H54 (cell line): ENCODE data around the gene CUTA.
A peak's percentile ranks its signal among the peaks of the same experiment; 100 is the strongest.

Source experiments
- DNase-seq: peaks from one replicate; pipeline ENCODE4 v3.0.0; 2011; ENCODE audit warnings: low spot score, mixed read lengths; ENCODE audit not compliant: insufficient read length
- FAIRE-seq: peaks from 3 replicates; lab custom pipeline; 2011; peaks lifted over from hg19 to GRCh38; lab: Jason Lieb, UNC
- POLR2A ChIP-seq: IDR thresholded peaks from 2 replicates; pipeline ENCODE4 v1.6.1; 2011; ENCODE audit warnings: low read depth, mild to moderate bottlenecking, low read length

Gene CUTA

GRCh38 chr6:33423777-33424176, 5.9 kb upstream of the CUTA start:
- DNase-seq = no peak
- FAIRE-seq = no peak
- TF ChIP-seq POLR2A = no peak

GRCh38 chr6:33421344-33421643, 3.4 kb upstream of the CUTA start:
- DNase-seq (no peak), FAIRE-seq (no peak)
- no peak for TF ChIP-seq POLR2A

DNA sequence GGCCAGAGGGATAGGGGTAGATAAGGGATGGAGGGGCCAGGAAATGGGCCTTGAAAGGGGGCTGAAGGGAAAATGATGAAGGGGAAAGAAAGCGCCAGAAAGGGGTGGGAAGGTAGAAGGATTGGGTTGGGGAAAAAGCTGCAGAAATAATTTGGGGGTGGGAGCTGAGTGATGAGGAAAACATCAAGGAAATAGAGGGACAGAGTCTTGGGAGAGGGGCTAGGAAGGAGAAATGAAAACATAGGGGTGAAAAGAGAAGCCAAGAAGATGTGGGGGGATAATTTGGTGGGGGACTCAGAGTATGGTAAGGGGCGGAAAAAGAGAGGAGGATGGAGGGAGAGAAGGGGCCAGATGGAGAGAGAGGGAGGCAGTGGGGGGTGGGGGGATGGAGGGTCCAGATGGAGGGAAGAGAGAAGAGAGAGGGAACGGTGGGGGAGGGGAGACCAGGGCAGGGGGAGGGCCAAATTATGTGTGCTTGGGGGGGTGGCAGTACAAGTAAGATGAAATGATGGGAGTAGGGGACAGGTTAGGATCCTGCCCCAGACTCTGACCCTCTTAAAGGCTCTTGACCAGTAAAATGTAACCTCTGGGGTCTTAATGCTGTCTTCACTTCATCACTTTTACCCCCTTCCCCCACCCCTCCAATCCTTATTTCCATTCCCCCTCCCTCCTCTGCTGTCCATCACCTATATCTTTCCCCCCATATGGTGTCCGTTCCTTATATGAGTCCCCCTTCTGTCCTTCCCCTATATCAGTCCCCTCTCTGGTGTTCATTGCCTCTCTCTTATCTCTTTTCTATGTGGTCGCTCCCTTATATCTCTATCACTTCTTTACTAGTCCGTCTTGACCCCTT, 2.8 kb upstream of the CUTA start:
- no peak for FAIRE-seq
- DNase-seq = no peak
- no peak for TF ChIP-seq POLR2A

DNA sequence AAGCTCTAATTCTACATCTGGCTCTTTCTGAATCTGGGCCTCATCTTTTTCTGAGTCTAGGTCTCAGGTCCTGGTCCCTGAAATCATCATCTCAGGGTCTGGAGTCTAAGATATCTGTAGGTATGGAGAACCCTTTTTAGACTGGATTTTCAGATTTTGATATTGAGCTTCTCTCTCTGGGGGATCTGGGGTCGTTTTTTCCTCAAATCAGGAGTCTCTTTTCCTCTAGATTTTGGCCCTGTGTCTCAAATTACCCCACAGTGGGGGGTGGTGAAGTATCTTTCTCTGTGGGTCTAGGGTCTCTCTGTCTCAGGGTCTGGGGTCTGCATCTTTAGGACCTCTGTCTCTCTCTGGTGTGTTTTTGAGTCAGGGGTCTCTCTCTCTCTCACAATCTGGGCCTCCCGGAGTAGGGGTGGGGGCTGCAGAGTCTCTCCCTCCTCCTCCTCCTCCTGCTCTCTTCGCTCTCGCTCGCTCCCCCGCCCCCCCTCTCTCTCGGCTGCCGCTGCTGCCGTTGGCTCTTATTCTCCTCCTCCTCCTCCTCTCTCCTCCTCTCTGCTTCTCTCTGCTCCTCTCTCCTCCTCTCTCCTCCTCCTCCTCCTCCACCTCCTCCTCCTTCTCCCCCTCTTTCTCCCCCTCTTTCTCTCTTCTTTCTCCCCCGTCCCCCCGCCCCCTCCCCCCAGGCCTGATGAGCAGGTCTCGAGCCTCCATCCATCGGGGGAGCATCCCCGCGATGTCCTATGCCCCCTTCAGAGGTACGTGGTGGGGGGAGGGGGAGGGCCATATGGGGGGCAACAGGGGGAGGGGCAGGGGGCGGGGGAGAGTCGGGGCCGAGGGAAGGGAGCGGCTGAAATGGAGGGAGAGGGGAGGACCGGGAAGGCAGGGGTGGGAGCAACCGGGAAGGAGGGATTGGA, 1.9 kb upstream of the CUTA start, which contains the start of gene SYNGAP1:
SYNGAP1 (plus strand) TSS at position 486 of the 911 bp plus-strand sequence; CDS start at position 686, 200 bp downstream.
- DNase-seq (no peak), FAIRE-seq (no peak)
- no peak for TF ChIP-seq POLR2A

GRCh38 chr6:33418690-33419291, 884 bp upstream of the CUTA start:
- FAIRE-seq (no peak), DNase-seq (no peak)
- TF ChIP-seq POLR2A = no peak

DNA sequence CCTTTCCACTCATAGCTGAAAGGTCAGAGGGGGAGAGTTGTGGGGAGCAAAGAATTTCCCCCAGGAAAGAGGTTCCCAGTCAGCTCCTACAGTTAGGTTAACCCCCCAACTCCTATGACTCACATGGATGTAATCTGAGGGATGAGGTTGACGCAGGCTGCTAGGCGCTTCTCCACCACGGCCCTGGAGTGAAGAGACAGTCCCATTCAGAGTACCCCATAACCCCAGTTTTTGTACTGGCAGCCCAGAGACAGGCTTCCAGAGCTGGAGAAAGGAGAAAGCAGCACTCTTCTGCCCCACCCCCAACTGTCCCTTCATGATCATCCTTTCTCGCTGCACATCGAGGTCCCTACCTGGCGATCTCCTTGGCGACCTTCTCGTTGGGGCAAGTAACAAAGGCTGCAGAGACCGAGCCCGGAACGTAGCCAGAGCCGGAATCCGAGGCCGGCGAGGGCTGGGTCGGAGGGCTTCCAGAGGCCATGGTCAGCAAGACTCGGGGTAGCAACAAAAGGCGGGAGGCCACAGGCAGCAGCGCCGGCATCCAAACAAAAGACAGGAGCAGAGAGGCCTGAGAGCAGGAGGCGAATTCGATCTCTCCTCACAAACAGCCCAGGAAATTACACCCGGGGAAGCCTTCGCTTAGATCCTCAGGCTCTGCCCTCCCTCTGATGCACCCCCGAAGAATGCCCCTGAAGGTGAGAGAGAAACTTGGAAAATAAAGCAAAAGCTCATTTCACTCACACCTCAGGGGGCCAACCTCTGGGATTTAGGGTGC, 592 bp downstream of the CUTA start:
- DNase-seq (peak; percentile 84), FAIRE-seq (peak; percentile 33)
- 0 out of 2 replicates have a peak, but pooled peaks have one; percentile 30 for TF ChIP-seq POLR2A

- FAIRE-seq (no peak), DNase-seq (no peak)
- TF ChIP-seq POLR2A = no peak
Measured at GRCh38 chr6:33416386-33417127, 1.4 kb downstream of the CUTA start.

DNA sequence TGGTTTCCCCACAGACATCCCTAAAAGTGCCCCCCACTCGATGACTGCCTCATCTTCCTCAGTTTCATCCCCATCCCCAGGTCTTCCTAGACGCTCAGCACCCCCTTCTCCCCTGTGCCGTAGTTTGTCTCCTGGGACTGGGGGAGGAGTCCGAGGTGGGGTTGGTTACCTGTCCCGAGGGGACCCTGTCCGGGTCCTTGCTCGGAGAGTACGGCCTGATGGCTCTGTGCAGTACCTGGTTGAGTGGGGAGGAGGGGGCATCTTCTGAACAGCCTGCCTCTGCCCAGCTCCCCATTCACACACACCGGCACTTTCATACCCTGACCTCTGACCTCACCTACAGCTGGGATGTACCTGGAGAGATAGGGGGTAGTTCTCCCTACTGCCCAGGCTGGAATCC, 2.1 kb downstream of the CUTA start:
- no peak for FAIRE-seq
- DNase-seq = no peak
- no peak for TF ChIP-seq POLR2A

GRCh38 chr6:33414592-33415271, 3.2 kb downstream of the CUTA start:
- DNase-seq (no peak), FAIRE-seq (no peak)
- no peak for TF ChIP-seq POLR2A

GRCh38 chr6:33413241-33414120, 4.4 kb downstream of the CUTA start:
- no peak for DNase-seq
- FAIRE-seq = no peak
- TF ChIP-seq POLR2A = no peak

DNA sequence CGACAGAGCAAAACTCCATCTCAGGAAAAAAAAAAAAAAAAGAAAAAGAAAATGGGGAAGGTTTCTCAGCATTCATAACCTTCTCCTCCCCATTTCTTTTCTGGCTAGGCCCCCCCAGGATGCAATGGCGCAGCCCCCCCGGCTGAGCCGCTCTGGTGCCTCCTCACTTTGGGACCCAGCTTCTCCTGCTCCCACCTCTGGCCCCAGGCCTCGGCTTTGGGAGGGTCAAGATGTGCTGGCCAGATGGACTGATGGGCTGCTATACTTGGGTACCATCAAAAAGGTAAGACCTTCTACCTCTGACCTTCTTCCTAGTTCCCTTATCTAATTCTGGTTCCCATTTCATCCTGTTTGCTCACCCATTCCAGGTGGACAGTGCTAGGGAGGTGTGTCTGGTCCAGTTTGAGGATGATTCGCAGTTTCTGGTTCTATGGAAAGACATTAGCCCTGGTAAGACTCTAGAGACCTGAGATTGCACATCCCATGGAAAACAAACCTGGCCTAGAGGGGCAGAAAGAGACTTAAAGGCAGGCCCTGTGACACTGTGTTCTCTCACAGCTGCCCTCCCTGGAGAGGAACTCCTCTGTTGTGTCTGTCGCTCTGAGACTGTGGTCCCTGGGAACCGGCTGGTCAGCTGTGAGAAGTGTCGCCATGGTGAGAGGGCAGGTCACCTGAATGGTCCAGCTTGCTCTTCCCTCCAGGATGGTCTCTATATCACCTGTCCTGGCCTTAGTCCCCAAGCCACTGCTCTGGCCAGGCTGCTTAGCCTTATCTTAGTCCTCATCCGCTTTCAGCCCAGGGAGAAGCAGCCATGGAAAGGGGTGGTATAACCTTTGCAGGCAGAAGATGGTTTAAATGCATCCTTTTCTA, 5.5 kb downstream of the CUTA start:
- no peak for TF ChIP-seq POLR2A
- FAIRE-seq = no peak
- no peak for DNase-seq
